Measurements from ENCODE around the gene SH3D19. TPM values are rescaled to one million over a fixed set of nuclear protein-coding genes. Genes with fewer than 3 reads are reported as not detected.
A peak's percentile ranks its signal among the peaks of the same experiment; 100 is the strongest.

SH3D19 gene
- total and polyA plus RNA-seq, 4 donors, result 22.1 to 69.2 (median 50.8) TPM

GRCh38 chr4:151074416-151074916, 250.9 kb downstream of the SH3D19 start:
- Histone ChIP-seq H3K4me3 (no peak overlapping the region), H3K27me3 (ENCODE audit: control insufficient read depth in 3 of 3, insufficient read depth in 3 of 3, low read length in 2 of 3) (no peaks in the 10 kb centered on the region), H3K27ac (ENCODE audit: low read depth in 1 of 2, low read length in 1 of 2) (no peak overlapping the region), H3K9ac (ENCODE audit: insufficient read depth in 1 of 2, low read length in 2 of 2) (no peak overlapping the region), H3K4me1 (ENCODE audit: control insufficient read depth in 5 of 5, insufficient read depth in 5 of 5, low read length in 5 of 5) (no peaks in the 10 kb centered on the region), H3K9me3 (ENCODE audit: control insufficient read depth in 4 of 4, insufficient read depth in 3 of 4, low read length in 3 of 4) (no peaks in the 10 kb centered on the region), H3K36me3 (ENCODE audit: control insufficient read depth in 4 of 4, insufficient read depth in 4 of 4, low read length in 4 of 4) (no peaks in the 10 kb centered on the region)
- TF ChIP-seq CTCF (IDR thresholded peaks at IDR 0.05; ENCODE audit: control extremely low read depth, extremely low read depth), result no peak
- ATAC-seq (ENCODE audit: insufficient read depth, low FRiP score) (no peak), DNase-seq (no peak)

Small RNAs within 50 kb of the gene (small RNA-seq; reads per million reads assigned to genes)
- gene AC104819.2 (ENCODE audit: low replicate concordance), result not detected
- gene RNU6-1282P (ENCODE audit: low replicate concordance), result not detected
- not detected for gene SNORD73A (ENCODE audit: low replicate concordance)
- gene SNORD73B (ENCODE audit: low replicate concordance), result 0.94 reads per million, percentile 80 among the genes with 10 or more reads in this experiment

Other genes with a start within 250 kb of the SH3D19 start
- 1,000 to 10,000 TPM; 1,247 to 2,958 TPM for gene RPS3A, start 226.0 kb downstream of the SH3D19 start, total RNA-seq
- 1,000 to 10,000 TPM; 2,201 to 2,793 TPM for gene RPS3A, start 226.0 kb downstream of the SH3D19 start, polyA plus RNA-seq
- not detected for gene PRSS48, start 48.4 kb downstream of the SH3D19 start, total RNA-seq
- gene PRSS48, start 48.4 kb downstream of the SH3D19 start, polyA plus RNA-seq, result not detected
- 10 to 100 TPM; 21.8 to 27.1 TPM for gene FHIP1A, start 83.6 kb upstream of the SH3D19 start, total RNA-seq
- 1 to 10 TPM; 1.5 to 2.2 TPM for gene FHIP1A, start 83.6 kb upstream of the SH3D19 start, polyA plus RNA-seq

Measured in lung (tissue), 13 donors.